SH-SY5Y (cell line): Measurements from ENCODE around the gene UBXN6.

ENCODE experiments used
- GATA2 ChIP-seq: IDR thresholded peaks from 2 replicates; pipeline ENCODE4 v1.6.1; 2011; ENCODE audit warnings: mild to moderate bottlenecking, low read depth, low read length
- GATA3 ChIP-seq: IDR thresholded peaks from 2 replicates; pipeline ENCODE4 v1.6.1; 2011; ENCODE audit warnings: low read depth, mild to moderate bottlenecking, low read length, moderate library complexity

- TF ChIP-seq GATA2, result no peak
- no peak for TF ChIP-seq GATA3
These were observed 9.2 kb downstream of the UBXN6 start for GRCh38 chr19:4448147-4448985.
